ENCODE data around the gene EPHB4. TPM values are rescaled to one million over a fixed set of nuclear protein-coding genes. Genes with fewer than 3 reads are reported as not detected.

EPHB4 gene
- total and polyA plus RNA-seq, 2 of the 8 experiments (the other 6 are each of a cell fraction or from before 2014, with no cell fraction given) = 85.0 to 113 TPM

DNA sequence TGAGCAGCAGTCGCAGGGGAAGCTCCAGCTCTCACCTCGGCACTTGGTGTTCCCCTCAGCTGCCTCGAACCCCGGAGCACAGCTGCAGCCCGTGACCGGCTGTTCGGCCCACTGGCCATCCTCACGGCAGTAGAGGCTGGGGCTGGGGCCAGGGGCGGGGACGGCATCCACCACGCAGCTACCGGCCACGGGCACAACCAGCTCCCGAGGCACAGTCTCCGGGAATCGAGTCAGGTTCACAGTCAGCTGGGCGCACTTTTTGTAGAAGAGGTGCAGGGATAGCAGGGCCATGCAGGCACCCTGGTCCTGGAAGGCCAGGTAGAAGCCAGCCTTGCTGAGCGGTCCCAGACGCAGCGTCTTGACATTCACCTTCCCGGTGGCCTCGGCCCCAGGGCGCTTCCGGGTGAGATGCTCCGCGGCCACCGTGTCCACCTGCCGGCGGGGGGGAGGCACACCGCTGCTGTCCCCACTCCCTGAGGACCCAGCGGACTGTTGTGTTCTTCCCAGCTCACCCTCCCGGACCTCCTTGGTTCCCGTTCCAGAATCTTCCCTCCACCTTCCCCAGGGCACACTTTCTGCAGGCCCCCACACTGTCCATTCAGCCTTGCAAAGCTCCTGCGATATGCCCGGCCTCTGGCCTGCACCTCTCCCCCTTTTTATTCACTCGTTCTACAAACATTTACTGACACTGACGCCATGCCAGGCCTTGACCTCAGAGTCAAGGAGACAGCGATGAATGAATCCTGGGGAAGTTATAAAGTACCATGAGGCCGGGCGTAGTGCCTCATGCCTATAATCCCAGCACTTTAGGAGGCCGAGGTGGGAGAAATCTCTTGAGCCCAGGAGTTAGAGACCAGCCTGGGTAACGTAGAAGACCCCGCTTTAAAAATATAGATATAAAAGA, 4.8 kb downstream of the EPHB4 start:
- WGBS, 2 experiments (ENCODE audit: extremely low coverage in 1 of 2, insufficient coverage in 1 of 2, insufficient read length in 1 of 2, insufficient replicate concordance in 2 of 2, low coverage in 1 of 2, low lambda C conversion rate in 2 of 2, missing lambda C conversion rate in 1 of 2) = 92% methylated on average over 34 of the region's 43 CpGs; no CpG with 5 or more reads in 1 of the 2 experiments
- H4K20me1 ChIP-seq (replicated peaks in 1 of 2; ENCODE audit: control insufficient read depth in 1 of 2, insufficient read depth in 2 of 2, low read length in 2 of 2) = peaks cover 14 to 25% of the 10 kb centered on the region in 2 experiments
- CTCF ChIA-PET (ENCODE audit: partially characterized antibody) = interaction anchor here (0.9 to 5.2 kb wide), 8 partner anchors 13 to 117 kb away, joined by 3 to 48 read pairs (median 4); partner anchors contain the start of genes POP7 and SLC12A9
- no peak overlapping the region for H3K56ac ChIP-seq (replicated peaks; ENCODE audit: insufficient read length, low read depth, low read length)
- peaks cover 7 to 38% of the 10 kb centered on the region in 2 experiments for H3K79me2 ChIP-seq (ENCODE audit: control insufficient read depth in 1 of 2, insufficient read depth in 2 of 2, low read length in 2 of 2)
- no peak overlapping the region for H4K91ac ChIP-seq (replicated peaks; ENCODE audit: insufficient read length, low read length)
- peaks cover 5% of the 10 kb centered on the region; the same call in 1 of the 2 replicates for H3K79me1 ChIP-seq (ENCODE audit: low read depth, low read length)
- H3K4me3 ChIP-seq (ENCODE audit: extremely low read depth in 1 of 4, insufficient read depth in 2 of 4, low read depth in 3 of 4, low read length in 4 of 4) = no peak overlapping the region
- peaks cover 0 to 11% (median 7%) of the 10 kb centered on the region in 4 experiments; a peak in 6 of 7 replicates for H3K4me1 ChIP-seq (replicated peaks in 1 of 4; ENCODE audit: control insufficient read depth in 3 of 4, insufficient read depth in 4 of 4, low read length in 3 of 4)
- FAIRE-seq (no peak), DNase-seq (ENCODE audit: low read depth in 1 of 2, low spot score in 2 of 2) (no peak)
- no peak overlapping the region for H2BK120ac ChIP-seq (replicated peaks; ENCODE audit: low read depth, low read length)
- H2BK15ac ChIP-seq (ENCODE audit: low read length) = no peak overlapping the region
- no peak overlapping the region for H3K9ac ChIP-seq (replicated peaks in 1 of 4; ENCODE audit: extremely low read depth in 1 of 4, low read depth in 3 of 4, low read length in 3 of 4)
- H3K4ac ChIP-seq (replicated peaks; ENCODE audit: insufficient read length, low read depth, low read length) = no peak overlapping the region
- POLR2A ChIA-PET (ENCODE audit: partially characterized antibody) = interaction anchor here (0.6 to 1.9 kb wide), 8 partner anchors 13 to 139 kb away, joined by 3 to 8 read pairs (median 4); partner anchors contain the start of gene SLC12A9
- H2BK12ac ChIP-seq (ENCODE audit: low read depth, low read length) = no peak overlapping the region
- no peak overlapping the region for H3K14ac ChIP-seq (ENCODE audit: insufficient read length)
- peaks cover 25 to 60% (median 51%) of the 10 kb centered on the region in 4 experiments; a peak in 7 of 8 replicates for H3K36me3 ChIP-seq (ENCODE audit: control insufficient read depth in 2 of 4, insufficient read depth in 4 of 4, low read length in 3 of 4)
- H2BK20ac ChIP-seq (ENCODE audit: low read length) = no peak overlapping the region
- peak overlapping the region; percentile 60; the same call in 1 of the 2 replicates for H4K8ac ChIP-seq (ENCODE audit: extremely low read depth, insufficient read depth, low read length)
- no peak overlapping the region for H4K5ac ChIP-seq (ENCODE audit: insufficient read length, low read depth, low read length)
- no peak overlapping the region for H3K18ac ChIP-seq (ENCODE audit: extremely low read depth, low read length)
- H2AFZ ChIP-seq (ENCODE audit: low read length) = no peak overlapping the region
- no peak overlapping the region for H3K27ac ChIP-seq (ENCODE audit: low read depth, low read length)
- H3K27me3 ChIP-seq (replicated peaks in 1 of 4; ENCODE audit: control insufficient read depth in 3 of 4, extremely low read depth in 1 of 4, insufficient read depth in 3 of 4, low read length in 3 of 4) = no peaks in the 10 kb centered on the region
- H3K4me2 ChIP-seq (ENCODE audit: insufficient read depth in 1 of 2, low read depth in 2 of 2, low read length in 2 of 2) = no peak overlapping the region
- peaks cover 13% of the 10 kb centered on the region; the same call in 1 of the 2 replicates for H3K23me2 ChIP-seq (ENCODE audit: low read depth, low read length)
- H2AK5ac ChIP-seq (ENCODE audit: low read depth, low read length) = no peak overlapping the region
- H3K9me3 ChIP-seq (ENCODE audit: insufficient read depth in 2 of 2, low read depth in 1 of 2, low read length in 1 of 2) = no peaks in the 10 kb centered on the region
- no peak overlapping the region for H3K23ac ChIP-seq (ENCODE audit: insufficient read length)
- no peak overlapping the region for H2BK5ac ChIP-seq (ENCODE audit: low read depth, low read length)
- no peak for TF ChIP-seq RAD21 (IDR thresholded peaks at IDR 0.05 in 1 of 2, conservative IDR thresholded peaks at IDR 0.05 in 1 of 2; ENCODE audit: low read depth in 2 of 2, low read length in 2 of 2)
- no peak for TF ChIP-seq CHD1 (IDR thresholded peaks at IDR 0.05; ENCODE audit: low read depth, low read length)
- TF ChIP-seq MAFK (IDR thresholded peaks at IDR 0.05; ENCODE audit: low read depth, low read length) = no peak
- no peak for TF ChIP-seq SIX5 (IDR thresholded peaks at IDR 0.05; ENCODE audit: low read depth, low read length)
- no peak for TF ChIP-seq SUZ12 (IDR thresholded peaks at IDR 0.05; ENCODE audit: low read length)
- TF ChIP-seq, protein P1, sequence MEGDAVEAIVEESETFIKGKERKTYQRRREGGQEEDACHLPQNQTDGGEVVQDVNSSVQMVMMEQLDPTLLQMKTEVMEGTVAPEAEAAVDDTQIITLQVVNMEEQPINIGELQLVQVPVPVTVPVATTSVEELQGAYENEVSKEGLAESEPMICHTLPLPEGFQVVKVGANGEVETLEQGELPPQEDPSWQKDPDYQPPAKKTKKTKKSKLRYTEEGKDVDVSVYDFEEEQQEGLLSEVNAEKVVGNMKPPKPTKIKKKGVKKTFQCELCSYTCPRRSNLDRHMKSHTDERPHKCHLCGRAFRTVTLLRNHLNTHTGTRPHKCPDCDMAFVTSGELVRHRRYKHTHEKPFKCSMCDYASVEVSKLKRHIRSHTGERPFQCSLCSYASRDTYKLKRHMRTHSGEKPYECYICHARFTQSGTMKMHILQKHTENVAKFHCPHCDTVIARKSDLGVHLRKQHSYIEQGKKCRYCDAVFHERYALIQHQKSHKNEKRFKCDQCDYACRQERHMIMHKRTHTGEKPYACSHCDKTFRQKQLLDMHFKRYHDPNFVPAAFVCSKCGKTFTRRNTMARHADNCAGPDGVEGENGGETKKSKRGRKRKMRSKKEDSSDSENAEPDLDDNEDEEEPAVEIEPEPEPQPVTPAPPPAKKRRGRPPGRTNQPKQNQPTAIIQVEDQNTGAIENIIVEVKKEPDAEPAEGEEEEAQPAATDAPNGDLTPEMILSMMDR (IDR thresholded peaks at IDR 0.05; ENCODE audit: control extremely low read depth in 1 of 3, insufficient read depth in 1 of 3, low read depth in 1 of 3, low read length in 3 of 3) = no peak
- TF ChIP-seq BCL11A (IDR thresholded peaks at IDR 0.05; ENCODE audit: low read depth in 2 of 2, low read length in 2 of 2) = no peak
- no peak for TF ChIP-seq SRF (IDR thresholded peaks at IDR 0.05; ENCODE audit: low read depth, low read length)

All from H1 (cell line).